SKM-1 treated with dmso at 0.1 percent for 144 hours (cell line): ENCODE data around the gene CCNL2.
"Not testable (repeated sequence)": the region's sequence is repeated elsewhere in the genome, so short reads cannot be mapped to it uniquely, and the experiment has no call there.

ENCODE experiments used
- DNase-seq: peaks from one replicate; lab custom pipeline; 2025; ENCODE audit not compliant: unreplicated experiment; lab: John Stamatoyannopoulos, UW

The CCNL2 gene

GRCh38 chr1:1400576-1401456, 1.7 kb upstream of the CCNL2 start:
- DNase-seq, result no peak

- peak; percentile 3 for DNase-seq
Measured at GRCh38 chr1:1399872-1400575, 889 bp upstream of the CCNL2 start.

GRCh38 chr1:1398677-1399186, 403 bp downstream of the CCNL2 start:
- no peak for DNase-seq

GRCh38 chr1:1397839-1398523, 1.2 kb downstream of the CCNL2 start:
- no peak for DNase-seq

GRCh38 chr1:1395166-1395565, 4.0 kb downstream of the CCNL2 start:
- no peak for DNase-seq

- no peak for DNase-seq
Measured at GRCh38 chr1:1394116-1394515, 5.0 kb downstream of the CCNL2 start.

GRCh38 chr1:1393428-1393827, 5.7 kb downstream of the CCNL2 start:
- no peak for DNase-seq

GRCh38 chr1:1393014-1393413, 6.1 kb downstream of the CCNL2 start:
- no peak for DNase-seq

- no peak for DNase-seq
Measured at GRCh38 chr1:1391225-1391624, 7.9 kb downstream of the CCNL2 start.

GRCh38 chr1:1390675-1391074, 8.5 kb downstream of the CCNL2 start:
- DNase-seq, result no peak

- no peak for DNase-seq
Measured at GRCh38 chr1:1388078-1388472, 11.1 kb downstream of the CCNL2 start.

GRCh38 chr1:1387098-1388077, 11.7 kb downstream of the CCNL2 start:
- no peak for DNase-seq

GRCh38 chr1:1385931-1386330, 13.2 kb downstream of the CCNL2 start:
- no peak for DNase-seq

GRCh38 chr1:1385339-1385738, 13.8 kb downstream of the CCNL2 start:
- not testable (repeated sequence) for DNase-seq

GRCh38 chr1:1381294-1381693, 17.8 kb downstream of the CCNL2 start:
- no peak for DNase-seq

- no peak for DNase-seq
Measured at GRCh38 chr1:1380860-1381259, 18.3 kb downstream of the CCNL2 start.

- DNase-seq, result no peak
Measured at GRCh38 chr1:1377540-1378205, 21.5 kb downstream of the CCNL2 start.

GRCh38 chr1:1376551-1377226, 22.4 kb downstream of the CCNL2 start:
- no peak for DNase-seq

- DNase-seq, result peak; percentile 99
Measured at GRCh38 chr1:1374929-1375662, 24.0 kb downstream of the CCNL2 start, which contains the start of gene AURKAIP1. AURKAIP1 (minus strand) TSS chr1:1375207; CDS start chr1:1374756, 451 bp downstream.
